HepG2 (cell line): ENCODE measurements around the gene GHR. TPM values are rescaled to one million over a fixed set of nuclear protein-coding genes. Genes with fewer than 3 reads are reported as not detected.

Experiments used
- ATAC-seq: fragments of 200-7000 bp; cut with Tn5 transposase; 3 replicates; pipeline ENCODE4 v1.9.1; 2020; ENCODE audit warnings: mild to moderate bottlenecking, moderate library complexity
- BruUV-seq: library from RNA; stranded (reverse); fragments of 400-500 nt; replicated peaks from 2 replicates; lab custom pipeline; 2021; lab: Mats Ljungman, UMichigan
- CTCF ChIA-PET: fragments of 300-600 bp; formaldehyde crosslinking; extraction: SDS; loops from one replicate; lab custom pipeline; 2021; ENCODE audit warnings: low total read pairs, inconsistent platforms, low intra/inter-chr PET ratio; lab: Yijun Ruan, JAX
- POLR2A ChIA-PET: fragments of 350-600 bp; sonication (Branson Sonifier 250); formaldehyde crosslinking; loops from one replicate; lab custom pipeline; 2020; ENCODE audit warnings: antibody characterized with exemption, inconsistent platforms; lab: Yijun Ruan, JAX
- DNase-seq: peaks from one replicate; pipeline ENCODE4 v3.0.0-alpha.2; 2015; ENCODE audit warnings: low spot score
- FAIRE-seq: peaks from 3 replicates; lab custom pipeline; 2011; peaks lifted over from hg19 to GRCh38; lab: Jason Lieb, UNC
- H2AFZ ChIP-seq: one replicate; pipeline ENCODE4 v1.6.1; 2011; ENCODE audit warnings: low read length, inconsistent platforms
- H3K27ac ChIP-seq: fragments of 300-600 bp; 3 replicates; pipeline ENCODE4 v1.8.0; 2011; ENCODE audit warnings: mixed run types, mild to moderate bottlenecking, mixed read lengths, low read length, inconsistent platforms; ENCODE audit not compliant: insufficient read depth; ENCODE audit errors: extremely low read length
- H3K27me3 ChIP-seq, 2 experiments: fragments of 200-600 bp in 1 of 2; 2 replicates in 1 of 2; 3 replicates in 1 of 2; pipeline versions ENCODE4 v1.6.0 to v1.8.0; 2011; ENCODE audit warnings: low read length in 2 of 2, mild to moderate bottlenecking in 2 of 2, moderate library complexity in 2 of 2, inconsistent platforms in 1 of 2; ENCODE audit not compliant: insufficient read depth in 2 of 2, control insufficient read depth in 1 of 2
- H3K36me3 ChIP-seq, 2 experiments: fragments of 200-600 bp in 1 of 2; replicated peaks in 1 of 2; 2 replicates in 1 of 2; 3 replicates in 1 of 2; pipeline versions ENCODE4 v1.5.1 to v1.8.0; 2011; ENCODE audit warnings: low read length in 2 of 2, inconsistent platforms in 1 of 2; ENCODE audit not compliant: insufficient read depth in 2 of 2, control insufficient read depth in 1 of 2
- H3K4me1 ChIP-seq: 2 replicates; pipeline ENCODE4 v1.5.1; 2012; ENCODE audit warnings: low read length, inconsistent platforms; ENCODE audit not compliant: insufficient read depth
- H3K4me2 ChIP-seq: 2 replicates; pipeline ENCODE4 v1.6.0; 2011; ENCODE audit warnings: low read depth, low read length, inconsistent platforms
- H3K4me3 ChIP-seq, 3 experiments: fragments of 200-600 bp in 1 of 3; sonication (generic), shearing (Covaris generic) in 1 of 3; replicated peaks in 1 of 3; 2 replicates each; pipeline ENCODE4 v1.5.1; 2011 to 2016; ENCODE audit warnings: low read length in 3 of 3, inconsistent platforms in 2 of 3, low read depth in 2 of 3, mild to moderate bottlenecking in 2 of 3, control low read depth in 1 of 3, mixed read lengths in 1 of 3; ENCODE audit not compliant: insufficient read depth in 1 of 3
- H3K79me2 ChIP-seq: one replicate; pipeline ENCODE4 v1.6.1; 2011; ENCODE audit warnings: low read length, inconsistent platforms; ENCODE audit not compliant: insufficient read depth
- H3K9ac ChIP-seq: 2 replicates; pipeline ENCODE4 v1.6.0; 2011; ENCODE audit warnings: mild to moderate bottlenecking, low read depth, low read length, inconsistent platforms; ENCODE audit not compliant: insufficient read depth
- H3K9me3 ChIP-seq: 2 replicates; pipeline ENCODE4 v1.5.1; 2012; ENCODE audit warnings: mild to moderate bottlenecking, low read length
- H4K20me1 ChIP-seq: 2 replicates; pipeline ENCODE4 v1.6.0; 2011; ENCODE audit warnings: inconsistent platforms, mild to moderate bottlenecking, low read length, moderate library complexity; ENCODE audit not compliant: insufficient read depth
- ATF7 ChIP-seq, 2 experiments: fragments of 450-650 bp in 1 of 2; sonication (generic) in 1 of 2; formaldehyde crosslinking in 1 of 2; IDR thresholded peaks; 2 replicates each; pipeline versions ENCODE4 v1.4.0 to v1.6.1; 2016 to 2020; ENCODE audit warnings: antibody characterized with exemption in 1 of 2, mild to moderate bottlenecking in 1 of 2, missing genetic modification reagents in 1 of 2
- MEF2D ChIP-seq: sonication (generic); formaldehyde crosslinking; IDR thresholded peaks from 2 replicates; pipeline ENCODE4 v1.5.1; 2020; ENCODE audit warnings: mild to moderate bottlenecking, missing genetic modification reagents
- NFE2 ChIP-seq: sonication (generic); formaldehyde crosslinking; IDR thresholded peaks from 2 replicates; pipeline ENCODE4 v1.4.0; 2020; ENCODE audit warnings: missing genetic modification reagents
- ZNF12 ChIP-seq: sonication (generic); formaldehyde crosslinking; IDR thresholded peaks from 2 replicates; pipeline ENCODE4 v1.5.0; 2020; ENCODE audit warnings: missing genetic modification reagents
- ZNF230 ChIP-seq: sonication (generic); formaldehyde crosslinking; IDR thresholded peaks from 2 replicates; pipeline ENCODE4 v1.4.0; 2020; ENCODE audit warnings: mild to moderate bottlenecking, missing genetic modification reagents
- WGBS: methylation state at CpG from one replicate; pipeline ENCODE4 v1.1.6; 2017; ENCODE audit warnings: low lambda C conversion rate; 5-methylcytosine and 5-hydroxymethylcytosine counted together
- in situ Hi-C: cut with HindIII; loops from 2 replicates; pipeline ENCODE4 v1.10.0; 2017; ENCODE audit warnings: low pct_unique_long_range_greater_than_20kb; ENCODE audit not compliant: extremely low pct_ligation_motif_present
- intact Hi-C: fragments of 100-400 bp; cut with micrococcal nuclease; formaldehyde crosslinking; loops from one replicate; pipeline ENCODE4 v1.10.0; 2022; ENCODE audit not compliant: unreplicated experiment
- polyA plus RNA-seq, 8 experiments: library from polyadenylated mRNA; depleted of rRNA in 3 of 8; stranded (reverse) in 7 of 8; unstranded in 1 of 8; fragments of >200 nt; fragmentation: Illumina TruSeq in 4 of 8; extraction: Trizol in 4 of 8; gene quantifications; 2 replicates each; pipeline versions ENCODE4 v1.2.1 to v1.2.3, GENCODE V29; 2011 to 2016; ENCODE audit warnings: low read depth in 4 of 8, missing spikeins in 1 of 8, mixed read lengths in 1 of 8; ENCODE audit not compliant: insufficient read depth in 1 of 8
- total RNA-seq, 5 experiments: library from RNA; depleted of rRNA; stranded (reverse); fragments of >200 nt; fragmentation: Illumina TruSeq; extraction: Trizol; gene quantifications; 2 replicates each; pipeline ENCODE4 v1.2.3, GENCODE V29; 2016; ENCODE audit warnings: low read depth in 1 of 5
- TF ChIP-seq, protein P1 (sequence below): sonication (generic); formaldehyde crosslinking; IDR thresholded peaks from 2 replicates; pipeline ENCODE4 v1.9.0; 2022; ENCODE audit warnings: missing genetic modification reagents, mild to moderate bottlenecking, borderline replicate concordance
- TF ChIP-seq, protein P2 (sequence below): sonication (generic); formaldehyde crosslinking; IDR thresholded peaks from 2 replicates; pipeline ENCODE4 v1.8.0; 2022; ENCODE audit warnings: mild to moderate bottlenecking, missing genetic modification reagents, moderate library complexity

Gene GHR
- total and polyA plus RNA-seq, 2 of the 13 experiments (the other 11 are each of a cell fraction or from before 2014, with no cell fraction given), result 0.07 TPM; not detected in 1

DNA sequence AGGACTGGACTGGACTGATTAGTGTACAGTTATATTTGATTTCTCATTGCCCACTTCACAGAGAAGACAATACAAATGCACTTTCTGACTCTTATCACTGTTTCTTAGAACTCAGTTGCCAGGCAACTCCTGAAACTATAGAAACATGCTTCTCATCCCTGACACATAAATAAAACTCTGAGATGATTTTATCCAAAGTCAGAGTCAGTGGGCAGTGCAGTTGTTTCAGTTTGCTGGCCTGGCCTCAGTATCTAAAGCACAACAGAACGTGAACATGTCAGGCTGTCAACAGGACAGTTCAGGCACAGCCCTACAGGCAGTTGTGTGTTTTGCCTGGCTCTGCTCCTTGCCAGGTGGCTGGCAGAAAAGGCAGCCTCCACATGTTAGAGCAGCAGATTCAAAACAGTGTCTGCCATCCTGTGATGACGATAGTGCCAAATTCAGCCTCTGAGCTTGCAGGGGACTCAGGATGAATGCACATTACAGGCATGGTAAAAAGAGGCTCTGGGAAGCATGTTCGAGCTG, 268.2 kb downstream of the GHR start (continued):
- TF ChIP-seq ZNF230 (CRISPR knock-in tag) (no peak), MEF2D (CRISPR knock-in tag) (no peak)
- TF ChIP-seq, protein P1, sequence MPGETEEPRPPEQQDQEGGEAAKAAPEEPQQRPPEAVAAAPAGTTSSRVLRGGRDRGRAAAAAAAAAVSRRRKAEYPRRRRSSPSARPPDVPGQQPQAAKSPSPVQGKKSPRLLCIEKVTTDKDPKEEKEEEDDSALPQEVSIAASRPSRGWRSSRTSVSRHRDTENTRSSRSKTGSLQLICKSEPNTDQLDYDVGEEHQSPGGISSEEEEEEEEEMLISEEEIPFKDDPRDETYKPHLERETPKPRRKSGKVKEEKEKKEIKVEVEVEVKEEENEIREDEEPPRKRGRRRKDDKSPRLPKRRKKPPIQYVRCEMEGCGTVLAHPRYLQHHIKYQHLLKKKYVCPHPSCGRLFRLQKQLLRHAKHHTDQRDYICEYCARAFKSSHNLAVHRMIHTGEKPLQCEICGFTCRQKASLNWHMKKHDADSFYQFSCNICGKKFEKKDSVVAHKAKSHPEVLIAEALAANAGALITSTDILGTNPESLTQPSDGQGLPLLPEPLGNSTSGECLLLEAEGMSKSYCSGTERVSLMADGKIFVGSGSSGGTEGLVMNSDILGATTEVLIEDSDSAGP (CRISPR knock-in tag), result no peak

DNA sequence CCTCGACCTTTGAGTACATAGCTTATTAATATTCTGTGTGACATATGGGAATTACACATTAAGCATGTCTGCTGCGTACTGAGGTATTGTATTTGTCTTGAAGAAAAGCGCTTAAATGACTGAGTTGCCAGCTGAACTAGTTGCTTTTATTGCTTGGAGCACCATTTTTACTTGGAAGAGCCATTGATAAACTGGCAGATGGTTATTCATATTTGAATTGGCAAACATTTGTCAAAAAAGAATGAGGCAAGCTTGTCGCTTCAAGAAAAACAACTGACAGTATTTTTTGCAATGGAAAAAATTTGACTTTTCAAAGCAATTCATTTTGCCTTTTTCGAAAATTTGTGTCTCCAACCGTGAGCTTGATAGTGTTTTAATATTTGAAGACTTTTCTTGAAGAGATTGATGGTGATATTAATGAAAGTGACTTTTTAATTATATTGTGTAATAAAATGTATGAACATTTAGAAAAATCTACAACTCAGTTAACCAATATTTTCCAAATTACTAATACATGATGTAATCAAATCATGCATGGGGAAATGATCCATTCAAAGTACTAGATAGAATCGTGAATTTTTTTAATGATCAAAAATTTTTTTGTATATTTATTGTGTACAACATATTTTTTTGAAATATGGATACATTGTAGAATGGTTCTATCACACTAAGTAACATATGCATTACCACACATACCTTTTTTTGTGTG, 278.3 kb downstream of the GHR start:
- 16% methylated on average over 7 of the region's 7 CpGs for WGBS
- DNase-seq (no peak), ATAC-seq (no peak), FAIRE-seq (no peak)
- 0 out of 2 replicates have a peak, but pooled peaks cover 4% of the 10 kb centered on the region for H3K9me3 ChIP-seq
- H4K20me1 ChIP-seq, result no peaks in the 10 kb centered on the region
- no peaks in the 10 kb centered on the region for H3K27me3 ChIP-seq
- no peak overlapping the region for H3K27ac ChIP-seq
- no peak overlapping the region for H3K4me3 ChIP-seq
- no TSS peak for BruUV-seq
- CTCF ChIA-PET, result no interaction called here
- intact Hi-C loops, result no loop called here
- no peaks in the 10 kb centered on the region for H3K36me3 ChIP-seq
- no peak overlapping the region for H2AFZ ChIP-seq
- in situ Hi-C loops, result no loop called here
- H3K9ac ChIP-seq, result no peak overlapping the region
- no peak overlapping the region for H3K4me2 ChIP-seq
- peaks cover 2% of the 10 kb centered on the region; the same call in 1 of the 2 replicates for H3K4me1 ChIP-seq
- TF ChIP-seq ZNF12 (CRISPR knock-in tag) (no peak), ATF7 (IDR thresholded peaks at IDR 0.05) (peak; percentile 50), ATF7 (CRISPR knock-in tag; IDR thresholded peaks at IDR 0.05) (no peak), NFE2 (CRISPR knock-in tag) (no peak)
- TF ChIP-seq, protein P2, sequence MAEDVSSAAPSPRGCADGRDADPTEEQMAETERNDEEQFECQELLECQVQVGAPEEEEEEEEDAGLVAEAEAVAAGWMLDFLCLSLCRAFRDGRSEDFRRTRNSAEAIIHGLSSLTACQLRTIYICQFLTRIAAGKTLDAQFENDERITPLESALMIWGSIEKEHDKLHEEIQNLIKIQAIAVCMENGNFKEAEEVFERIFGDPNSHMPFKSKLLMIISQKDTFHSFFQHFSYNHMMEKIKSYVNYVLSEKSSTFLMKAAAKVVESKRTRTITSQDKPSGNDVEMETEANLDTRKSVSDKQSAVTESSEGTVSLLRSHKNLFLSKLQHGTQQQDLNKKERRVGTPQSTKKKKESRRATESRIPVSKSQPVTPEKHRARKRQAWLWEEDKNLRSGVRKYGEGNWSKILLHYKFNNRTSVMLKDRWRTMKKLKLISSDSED (CRISPR knock-in tag), result no peak
- POLR2A ChIA-PET, result no interaction called here
- no peaks in the 10 kb centered on the region for H3K79me2 ChIP-seq
